Measurements from ENCODE around the gene FAM229B. TPM values are rescaled to one million over a fixed set of nuclear protein-coding genes. Genes with fewer than 3 reads are reported as not detected.

Gene FAM229B
- total and polyA plus RNA-seq, 2 of the 4 experiments (the other 2 are of a cell fraction): 8.6 to 25.6 TPM

DNA sequence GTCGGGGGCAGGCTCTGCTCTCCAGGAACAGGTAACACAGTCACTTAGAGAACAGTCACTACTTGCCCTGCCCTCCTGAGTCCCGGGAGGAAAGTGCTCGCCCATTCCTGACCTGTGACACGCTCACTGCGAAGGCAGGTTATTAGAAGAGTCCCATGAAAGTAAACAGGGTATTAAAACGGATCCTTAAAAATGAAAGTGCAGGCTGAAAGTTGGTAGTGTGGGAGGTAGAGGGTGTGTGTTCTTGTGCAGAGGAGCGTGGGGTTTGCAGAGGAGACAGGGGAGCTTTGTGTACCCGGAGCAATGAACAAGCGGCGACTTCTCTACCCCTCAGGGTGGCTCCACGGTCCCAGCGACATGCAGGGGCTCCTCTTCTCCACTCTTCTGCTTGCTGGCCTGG is 33.4 kb upstream of the FAM229B start, which contains the start of gene CCN6:
TSS of gene CCN6 (plus strand) at position 104 of the 400 bp plus-strand sequence. CDS start at position 358, 254 bp downstream.
- H3K27me3 ChIP-seq (ENCODE audit: control insufficient read depth, insufficient read depth, low read length): peaks cover 14% of the 10 kb centered on the region
- in situ Hi-C loops (cut with MboI; ENCODE audit: low sequenced_read_pairs) (no loop called here), intact Hi-C loops (cut with micrococcal nuclease) (no loop called here), dilution Hi-C loops (cut with HindIII; ENCODE audit: low sequenced_read_pairs, unreplicated experiment) (no loop called here)
- H3K4me3 ChIP-seq (ENCODE audit: insufficient read depth, low read depth, low read length): no peak within 1 kb of the TSS
- no peak within 1 kb of the TSS for H3K23ac ChIP-seq (ENCODE audit: low read depth, low read length)
- H4K91ac ChIP-seq (ENCODE audit: insufficient read depth, low read depth, low read length): no peak within 1 kb of the TSS
- no peak within 1 kb of the TSS for H2BK15ac ChIP-seq (ENCODE audit: low read depth, low read length)
- H4K5ac ChIP-seq (ENCODE audit: low read depth, low read length): no peak within 1 kb of the TSS
- no peak within 1 kb of the TSS for H3K9ac ChIP-seq (ENCODE audit: low read depth, low read length)
- no peak within 1 kb of the TSS for H2BK5ac ChIP-seq (ENCODE audit: low read depth, low read length, poor library complexity, severe bottlenecking)
- ChIA-PET CTCF (no interaction called here), POLR2A (ENCODE audit: unreplicated experiment) (no interaction called here)
- H2AK9ac ChIP-seq (replicated peaks; ENCODE audit: low read depth, low read length, poor library complexity): no peak within 1 kb of the TSS
- H2AK5ac ChIP-seq (ENCODE audit: low read depth, low read length): no peak within 1 kb of the TSS
- no peaks in the 10 kb centered on the region; the same call in 1 of the 2 replicates for H3K9me3 ChIP-seq (ENCODE audit: control insufficient read depth, insufficient read depth, low read length)
- H3K79me1 ChIP-seq (ENCODE audit: low read depth in 1 of 2, low read length in 2 of 2): no peaks in the 10 kb centered on the region
- H4K20me1 ChIP-seq (ENCODE audit: insufficient read depth, low read length): no peaks in the 10 kb centered on the region
- no peaks in the 10 kb centered on the region; the same call in none of the 2 replicates for H3K4me1 ChIP-seq (ENCODE audit: control insufficient read depth, insufficient read depth, low read length)
- H3K4me2 ChIP-seq (ENCODE audit: low read depth, low read length): no peak within 1 kb of the TSS
- no peak for ATAC-seq (ENCODE audit: low read depth)
- no peak for DNase-seq
- H3K4ac ChIP-seq (ENCODE audit: low read depth, low read length): no peak within 1 kb of the TSS
- H2BK120ac ChIP-seq (ENCODE audit: low read depth, low read length): no peak within 1 kb of the TSS
- TF ChIP-seq POLR2A (IDR thresholded peaks at IDR 0.05; ENCODE audit: low read depth, low read length) (no peak), RCOR1 (IDR thresholded peaks at IDR 0.05; ENCODE audit: insufficient replicate concordance, low read length) (no peak), CEBPB (IDR thresholded peaks at IDR 0.05; ENCODE audit: low read depth, low read length) (no peak), CHD1 (IDR thresholded peaks at IDR 0.05; ENCODE audit: low read depth, low read length) (no peak), MAZ (IDR thresholded peaks at IDR 0.05; ENCODE audit: borderline replicate concordance, low read depth, low read length) (no peak), SMC3 (IDR thresholded peaks at IDR 0.05; ENCODE audit: low read depth, low read length) (no peak), NFE2L2 (IDR thresholded peaks at IDR 0.05; ENCODE audit: low read depth, low read length) (no peak), BHLHE40 (IDR thresholded peaks at IDR 0.05; ENCODE audit: low read depth, low read length) (no peak)
- TF ChIP-seq, protein P1, sequence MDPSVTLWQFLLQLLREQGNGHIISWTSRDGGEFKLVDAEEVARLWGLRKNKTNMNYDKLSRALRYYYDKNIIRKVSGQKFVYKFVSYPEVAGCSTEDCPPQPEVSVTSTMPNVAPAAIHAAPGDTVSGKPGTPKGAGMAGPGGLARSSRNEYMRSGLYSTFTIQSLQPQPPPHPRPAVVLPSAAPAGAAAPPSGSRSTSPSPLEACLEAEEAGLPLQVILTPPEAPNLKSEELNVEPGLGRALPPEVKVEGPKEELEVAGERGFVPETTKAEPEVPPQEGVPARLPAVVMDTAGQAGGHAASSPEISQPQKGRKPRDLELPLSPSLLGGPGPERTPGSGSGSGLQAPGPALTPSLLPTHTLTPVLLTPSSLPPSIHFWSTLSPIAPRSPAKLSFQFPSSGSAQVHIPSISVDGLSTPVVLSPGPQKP (IDR thresholded peaks at IDR 0.05; ENCODE audit: borderline replicate concordance, low read depth, low read length): no peak
- H3K27ac ChIP-seq (ENCODE audit: insufficient read depth, low read length): no peak within 1 kb of the TSS
- no peaks in the 10 kb centered on the region for H3K9me1 ChIP-seq (ENCODE audit: insufficient read depth, low read length)
- H3K56ac ChIP-seq (ENCODE audit: extremely low read depth, insufficient read depth, low read length): no peak within 1 kb of the TSS
- no peaks in the 10 kb centered on the region for H3K36me3 ChIP-seq (ENCODE audit: control insufficient read depth, insufficient read depth, low read length)
- H2BK20ac ChIP-seq (ENCODE audit: low read depth, low read length): no peak within 1 kb of the TSS
- H3K18ac ChIP-seq (ENCODE audit: low read depth, low read length): no peak within 1 kb of the TSS
- H2AFZ ChIP-seq (replicated peaks; ENCODE audit: low read length, poor library complexity): no peak within 1 kb of the TSS
- H4K8ac ChIP-seq (ENCODE audit: low read depth in 2 of 2, low read length in 2 of 2): no peak within 1 kb of the TSS
- no TSS peak for BruUV-seq (replicated peaks)
- WGBS, 2 experiments (ENCODE audit: extremely low coverage in 2 of 2, insufficient read length in 1 of 2): no CpG with 5 or more reads among the region's 12 CpGs
- no peak within 1 kb of the TSS for H3K14ac ChIP-seq (replicated peaks; ENCODE audit: low read depth, low read length)

Data from IMR-90 (cell line).